Stomach smooth muscle (tissue), 2 donors: Measurements from ENCODE around the gene ZPBP2.
"Not testable (repeated sequence)": the region's sequence is repeated elsewhere in the genome, so short reads cannot be mapped to it uniquely, and the experiment has no call there.

Experiments
- H3K27ac ChIP-seq: one replicate; pipeline ENCODE4 v1.7.0; 2013; ENCODE audit warnings: mild to moderate bottlenecking, low read length, inconsistent platforms
- H3K27me3 ChIP-seq, 2 donors: one replicate each; pipeline ENCODE4 v1.7.0; 2013; ENCODE audit warnings: low read length in 2 of 2; ENCODE audit not compliant: insufficient read depth in 2 of 2, control insufficient read depth in 1 of 2
- H3K36me3 ChIP-seq, 2 donors: one replicate each; pipeline ENCODE4 v1.7.0; 2013; ENCODE audit warnings: low read length in 2 of 2; ENCODE audit not compliant: control insufficient read depth in 2 of 2, insufficient read depth in 2 of 2
- H3K4me1 ChIP-seq: one replicate; pipeline ENCODE4 v1.7.0; 2013; ENCODE audit warnings: low read length; ENCODE audit not compliant: control insufficient read depth, insufficient read depth
- H3K4me3 ChIP-seq, 2 donors: one replicate each; pipeline ENCODE4 v1.7.0; 2013; ENCODE audit warnings: low read length in 2 of 2
- H3K9ac ChIP-seq, 2 donors: one replicate each; pipeline ENCODE4 v1.7.0; 2013; ENCODE audit warnings: low read length in 2 of 2, mild to moderate bottlenecking in 1 of 2
- H3K9me3 ChIP-seq, 2 donors: one replicate each; pipeline ENCODE4 v1.7.0; 2013; ENCODE audit warnings: low read length in 2 of 2; ENCODE audit not compliant: control insufficient read depth in 2 of 2
- donor health status: healthy.
- donor health status: Pancreatic carcinoma.

ZPBP2 gene

GRCh38 chr17:39835038-39835786 is 32.8 kb upstream of the ZPBP2 start:
- Histone ChIP-seq H3K9ac (no peak overlapping the region), H3K4me3 (no peak overlapping the region), H3K27ac (no peak overlapping the region), H3K9me3 (no peaks in the 10 kb centered on the region), H3K36me3 (no peaks in the 10 kb centered on the region), H3K4me1 (no peaks in the 10 kb centered on the region), H3K27me3 (peaks cover 0 to 2% of the 10 kb centered on the region in 2 donors)

GRCh38 chr17:39836117-39836516 is 31.9 kb upstream of the ZPBP2 start:
- H3K27me3 ChIP-seq: peaks cover 0 to 2% of the 10 kb centered on the region in 2 donors
- H3K9ac ChIP-seq: no peak overlapping the region
- H3K27ac ChIP-seq: no peak overlapping the region
- no peaks in the 10 kb centered on the region for H3K36me3 ChIP-seq
- H3K9me3 ChIP-seq: no peaks in the 10 kb centered on the region
- no peak overlapping the region for H3K4me3 ChIP-seq
- H3K4me1 ChIP-seq: no peaks in the 10 kb centered on the region

- Histone ChIP-seq H3K27ac (no peak overlapping the region), H3K36me3 (no peaks in the 10 kb centered on the region), H3K27me3 (peaks cover 0 to 2% of the 10 kb centered on the region in 2 donors), H3K9me3 (no peaks in the 10 kb centered on the region), H3K4me3 (no peak overlapping the region), H3K9ac (no peak overlapping the region), H3K4me1 (no peaks in the 10 kb centered on the region)
These were observed 29.9 kb upstream of the ZPBP2 start for GRCh38 chr17:39838057-39838456.

GRCh38 chr17:39838784-39839183 is 29.2 kb upstream of the ZPBP2 start:
- H3K4me3 ChIP-seq: no peak overlapping the region
- H3K9me3 ChIP-seq: no peaks in the 10 kb centered on the region
- no peaks in the 10 kb centered on the region for H3K36me3 ChIP-seq
- H3K4me1 ChIP-seq: no peaks in the 10 kb centered on the region
- no peak overlapping the region for H3K9ac ChIP-seq
- H3K27me3 ChIP-seq: peaks cover 0 to 2% of the 10 kb centered on the region in 2 donors
- no peak overlapping the region for H3K27ac ChIP-seq

- H3K36me3 ChIP-seq: no peaks in the 10 kb centered on the region
- no peak overlapping the region for H3K27ac ChIP-seq
- no peak overlapping the region for H3K4me3 ChIP-seq
- no peaks in the 10 kb centered on the region for H3K4me1 ChIP-seq
- no peaks in the 10 kb centered on the region for H3K27me3 ChIP-seq
- no peak overlapping the region for H3K9ac ChIP-seq
- no peaks in the 10 kb centered on the region for H3K9me3 ChIP-seq
These were observed 26.8 kb upstream of the ZPBP2 start for GRCh38 chr17:39841134-39841683.

- Histone ChIP-seq H3K27me3 (peaks cover 3 to 4% of the 10 kb centered on the region in 2 donors), H3K4me1 (no peaks in the 10 kb centered on the region), H3K27ac (no peak overlapping the region), H3K9me3 (no peaks in the 10 kb centered on the region), H3K9ac (no peak overlapping the region), H3K4me3 (no peak overlapping the region), H3K36me3 (no peaks in the 10 kb centered on the region)
These were observed 22.8 kb upstream of the ZPBP2 start for GRCh38 chr17:39845052-39845846.

- Histone ChIP-seq H3K4me3 (no peak overlapping the region), H3K27me3 (peaks cover 3 to 4% of the 10 kb centered on the region in 2 donors), H3K27ac (no peak overlapping the region), H3K9ac (no peak overlapping the region), H3K4me1 (no peaks in the 10 kb centered on the region), H3K9me3 (no peaks in the 10 kb centered on the region), H3K36me3 (no peaks in the 10 kb centered on the region)
These were observed 21.8 kb upstream of the ZPBP2 start for GRCh38 chr17:39846205-39846604.

- Histone ChIP-seq H3K36me3 (no peaks in the 10 kb centered on the region), H3K4me1 (no peaks in the 10 kb centered on the region), H3K9me3 (no peaks in the 10 kb centered on the region), H3K4me3 (no peak overlapping the region), H3K27me3 (peaks cover 3 to 4% of the 10 kb centered on the region in 2 donors), H3K9ac (no peak overlapping the region), H3K27ac (no peak overlapping the region)
These were observed 19.4 kb upstream of the ZPBP2 start for GRCh38 chr17:39848600-39848999.

GRCh38 chr17:39850186-39850585 is 17.8 kb upstream of the ZPBP2 start:
- not testable (repeated sequence) for H3K4me1 ChIP-seq, H3K27me3 ChIP-seq, H3K9ac ChIP-seq, H3K27ac ChIP-seq, H3K4me3 ChIP-seq, H3K9me3 ChIP-seq, H3K36me3 ChIP-seq

GRCh38 chr17:39852239-39852638 is 15.8 kb upstream of the ZPBP2 start:
- Histone ChIP-seq H3K27me3 (peaks cover under 1 to 2% of the 10 kb centered on the region in 2 donors), H3K9ac (no peak overlapping the region), H3K4me1 (no peaks in the 10 kb centered on the region), H3K4me3 (no peak overlapping the region), H3K27ac (no peak overlapping the region), H3K36me3 (no peaks in the 10 kb centered on the region), H3K9me3 (no peaks in the 10 kb centered on the region)
